K562 (cell line): Measurements from ENCODE around the gene PLCB1. TPM values are rescaled to one million over a fixed set of nuclear protein-coding genes. Genes with fewer than 3 reads are reported as not detected.

Experiments
- FIP1L1 ChIP-seq: fragments of 200-400 bp; formaldehyde crosslinking; IDR thresholded peaks from 2 replicates; pipeline ENCODE4 v1.6.1; 2018; ENCODE audit warnings: mild to moderate bottlenecking, low read depth, low read length; ENCODE audit not compliant: poor library complexity, severe bottlenecking
- PRMT5 ChIP-seq: sonication (generic); formaldehyde crosslinking; IDR thresholded peaks from 2 replicates; pipeline ENCODE4 v1.5.0; 2020; ENCODE audit warnings: missing genetic modification reagents
- SFPQ ChIP-seq: fragments of 200-400 bp; formaldehyde crosslinking; IDR thresholded peaks from 2 replicates; pipeline ENCODE4 v1.6.1; 2017; ENCODE audit warnings: mild to moderate bottlenecking, low read depth, low read length, moderate library complexity
- SUPT5H ChIP-seq: fragments of 450-650 bp; IDR thresholded peaks from 2 replicates; pipeline ENCODE4 v1.6.1; 2016
- TSHZ1 ChIP-seq: fragments of 250-450 bp; sonication (Bioruptor Pico); IDR thresholded peaks from 2 replicates; pipeline ENCODE4 v1.4.0; 2020; ENCODE audit warnings: mild to moderate bottlenecking, moderate library complexity
- ZBTB7A ChIP-seq: IDR thresholded peaks from 2 replicates; pipeline ENCODE4 v1.6.1; 2011; ENCODE audit warnings: low read depth, mild to moderate bottlenecking, low read length, moderate library complexity, borderline replicate concordance; ENCODE audit not compliant: control insufficient read depth
- polyA plus RNA-seq, 8 experiments: library from polyadenylated mRNA; depleted of rRNA in 4 of 8; stranded (reverse) in 5 of 8; unstranded in 3 of 8; fragments of >200 nt; fragmentation: Nextera tagmentation in 2 of 8; fragmentation: Illumina TruSeq in 1 of 8; extraction: Ambion mirVana in 2 of 8; extraction: Trizol in 1 of 8; gene quantifications; 2 replicates each; pipeline versions ENCODE4 v1.2.1 to v1.2.3, GENCODE V29; 2011 to 2014; ENCODE audit warnings: inconsistent platforms in 1 of 8, missing spikeins in 1 of 8
- total RNA-seq, 7 experiments: library from RNA; depleted of rRNA in 6 of 7; stranded (reverse); fragments of >200 nt in 6 of 7; fragmentation: Illumina TruSeq in 2 of 7; extraction: Trizol in 2 of 7; gene quantifications; 2 replicates each; pipeline versions ENCODE4 v1.2.1 to v1.2.3, GENCODE V29; 2011 to 2021; ENCODE audit warnings: low replicate concordance in 1 of 7

Gene PLCB1
- total and polyA plus RNA-seq, 9 of the 15 experiments (the other 6 are each of a cell fraction or from before 2014, with no cell fraction given): 0.34 to 3.1 (median 1.3) TPM

DNA sequence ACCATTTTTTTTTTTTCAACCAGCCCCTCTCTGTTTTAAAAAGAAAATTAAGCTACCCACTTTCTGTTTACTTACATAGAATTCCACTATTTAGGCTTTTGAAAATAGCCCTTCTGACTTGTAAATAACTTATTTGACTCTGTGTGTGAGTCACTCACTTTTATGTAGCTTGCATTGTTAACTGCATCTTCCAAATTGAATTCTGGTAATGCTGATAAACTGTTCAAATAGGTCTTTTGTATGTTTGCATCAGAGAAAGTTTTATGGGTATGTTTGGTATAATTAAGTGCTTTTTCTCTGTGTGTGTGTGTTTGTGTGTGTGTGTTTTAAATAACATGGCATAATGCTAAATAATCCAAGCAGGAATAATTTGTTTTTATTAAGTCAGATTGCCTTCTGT lies 360.1 kb downstream of the PLCB1 start (continued):
- TF ChIP-seq SFPQ: no peak
- TF ChIP-seq SUPT5H: no peak
- TF ChIP-seq ZBTB7A: no peak
- no peak for TF ChIP-seq PRMT5 (CRISPR knock-in tag)
- TF ChIP-seq FIP1L1: no peak
- TF ChIP-seq TSHZ1 (CRISPR knock-in tag): no peak
- TF ChIP-seq, all 486 proteins: peak for 0
